ENCODE measurements around the gene RFX4.

GRCh38 chr12:106705971-106706370 lies 123.2 kb downstream of the RFX4 start:
- TF ChIP-seq, protein P1, sequence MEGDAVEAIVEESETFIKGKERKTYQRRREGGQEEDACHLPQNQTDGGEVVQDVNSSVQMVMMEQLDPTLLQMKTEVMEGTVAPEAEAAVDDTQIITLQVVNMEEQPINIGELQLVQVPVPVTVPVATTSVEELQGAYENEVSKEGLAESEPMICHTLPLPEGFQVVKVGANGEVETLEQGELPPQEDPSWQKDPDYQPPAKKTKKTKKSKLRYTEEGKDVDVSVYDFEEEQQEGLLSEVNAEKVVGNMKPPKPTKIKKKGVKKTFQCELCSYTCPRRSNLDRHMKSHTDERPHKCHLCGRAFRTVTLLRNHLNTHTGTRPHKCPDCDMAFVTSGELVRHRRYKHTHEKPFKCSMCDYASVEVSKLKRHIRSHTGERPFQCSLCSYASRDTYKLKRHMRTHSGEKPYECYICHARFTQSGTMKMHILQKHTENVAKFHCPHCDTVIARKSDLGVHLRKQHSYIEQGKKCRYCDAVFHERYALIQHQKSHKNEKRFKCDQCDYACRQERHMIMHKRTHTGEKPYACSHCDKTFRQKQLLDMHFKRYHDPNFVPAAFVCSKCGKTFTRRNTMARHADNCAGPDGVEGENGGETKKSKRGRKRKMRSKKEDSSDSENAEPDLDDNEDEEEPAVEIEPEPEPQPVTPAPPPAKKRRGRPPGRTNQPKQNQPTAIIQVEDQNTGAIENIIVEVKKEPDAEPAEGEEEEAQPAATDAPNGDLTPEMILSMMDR (IDR thresholded peaks at IDR 0.05; ENCODE audit: borderline replicate concordance, extremely low read depth, low read length, poor library complexity, severe bottlenecking): no peak
- no peak for TF ChIP-seq EZH2 (IDR thresholded peaks at IDR 0.05; ENCODE audit: borderline replicate concordance, low read depth, low read length, severe bottlenecking)
